ENCODE measurements around the gene KDM7A. TPM values are rescaled to one million over a fixed set of nuclear protein-coding genes. Genes with fewer than 3 reads are reported as not detected.

KDM7A gene
- polyA plus RNA-seq, 1 of the 3 experiments (the other 2 are of a cell fraction), result 0.94 TPM

DNA sequence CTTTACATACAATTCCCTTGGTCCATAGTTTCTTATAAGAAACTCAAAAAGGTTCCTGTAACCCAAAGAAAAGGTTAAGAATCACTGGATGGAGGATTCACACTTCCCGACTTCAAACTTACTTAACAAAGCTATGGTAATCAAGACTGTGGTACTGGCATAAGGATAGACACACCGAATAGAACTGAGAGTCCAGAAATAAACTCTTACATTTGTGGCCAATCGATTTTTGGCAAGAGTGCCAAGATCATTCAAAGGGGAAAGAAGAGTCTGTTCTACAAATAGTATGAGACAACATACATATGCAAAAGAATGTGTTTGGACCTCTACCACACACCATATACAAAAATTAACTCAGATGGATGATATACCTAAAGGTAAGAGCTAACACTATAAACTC lies 32.8 kb downstream of the KDM7A start:
- WGBS (ENCODE audit: low lambda C conversion rate), result 71% methylated on average over 3 of the region's 3 CpGs
- Histone ChIP-seq H3K4me1 (ENCODE audit: control insufficient read depth in 1 of 2, insufficient read depth in 2 of 2, low read depth in 1 of 2, low read length in 1 of 2) (no peaks in the 10 kb centered on the region; a peak in 1 of 4 replicates), H3K27me3 (ENCODE audit: insufficient read depth) (no peaks in the 10 kb centered on the region), H3K9ac (no peak overlapping the region), H3K4me3 (ENCODE audit: low read depth in 2 of 2, low read length in 1 of 2) (no peak overlapping the region), H3K4me2 (no peak overlapping the region), H3K36me3 (replicated peaks in 1 of 2; ENCODE audit: control insufficient read depth in 1 of 2, insufficient read depth in 2 of 2, low read length in 1 of 2) (peaks cover 0 to 6% of the 10 kb centered on the region in 2 experiments), H2AFZ (ENCODE audit: low read depth) (no peak overlapping the region), H3K9me3 (no peaks in the 10 kb centered on the region), H3K79me2 (ENCODE audit: insufficient read depth) (no peaks in the 10 kb centered on the region; the same call in 1 of the 2 replicates), H3K27ac (ENCODE audit: low read depth in 2 of 2, low read length in 1 of 2) (no peak overlapping the region), H4K20me1 (ENCODE audit: insufficient read depth) (no peaks in the 10 kb centered on the region), H3K9me2 (no peaks in the 10 kb centered on the region), H3F3A (replicated peaks; ENCODE audit: insufficient read depth) (no peaks in the 10 kb centered on the region)
- ChIA-PET CTCF (interaction anchor here (0.7 to 1.2 kb wide), 2 partner anchors 10 to 300 kb away, joined by 3 read pairs; no protein-coding TSS in a partner anchor), POLR2A (no interaction called here)
- TF ChIP-seq SIN3A (IDR thresholded peaks at IDR 0.05; ENCODE audit: borderline replicate concordance, low read depth, low read length) (no peak), NFIC (IDR thresholded peaks at IDR 0.05; ENCODE audit: borderline replicate concordance) (no peak), MXI1 (IDR thresholded peaks at IDR 0.05; ENCODE audit: low read depth, low read length) (no peak), REST (IDR thresholded peaks at IDR 0.05; ENCODE audit: low read depth, low read length) (no peak), CTCF (IDR thresholded peaks at IDR 0.05) (no peak), CHD2 (IDR thresholded peaks at IDR 0.05; ENCODE audit: low read length, partially characterized antibody) (no peak), TEAD4 (IDR thresholded peaks at IDR 0.05; ENCODE audit: borderline replicate concordance, insufficient read depth) (no peak), GATA2 (CRISPR knock-in tag; IDR thresholded peaks at IDR 0.05) (no peak), NRF1 (IDR thresholded peaks at IDR 0.05; ENCODE audit: low read depth, low read length) (no peak), JUND (IDR thresholded peaks at IDR 0.05) (no peak)
- TF ChIP-seq, protein P1, sequence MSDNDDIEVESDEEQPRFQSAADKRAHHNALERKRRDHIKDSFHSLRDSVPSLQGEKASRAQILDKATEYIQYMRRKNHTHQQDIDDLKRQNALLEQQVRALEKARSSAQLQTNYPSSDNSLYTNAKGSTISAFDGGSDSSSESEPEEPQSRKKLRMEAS (IDR thresholded peaks at IDR 0.05; ENCODE audit: low read depth), result no peak
- DNase-seq, result no peak

DNA sequence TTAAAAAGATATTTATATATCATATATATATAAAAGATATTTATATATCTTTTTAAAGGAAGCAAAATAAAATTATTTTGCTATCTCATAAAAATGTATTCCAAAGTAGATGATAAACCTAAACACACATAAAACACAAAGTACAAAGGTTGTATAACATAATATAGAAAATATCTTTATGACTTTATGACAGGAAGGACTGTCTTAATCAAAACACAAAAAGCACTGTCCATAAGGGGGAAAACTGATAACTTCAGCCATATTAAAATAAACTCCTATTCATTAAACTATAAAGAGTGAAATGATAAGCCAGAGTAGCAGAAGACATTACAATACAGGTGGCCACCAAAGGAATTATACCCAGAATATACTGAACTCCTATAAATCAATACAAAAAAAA lies 34.8 kb downstream of the KDM7A start:
- H3F3A ChIP-seq (replicated peaks; ENCODE audit: insufficient read depth), result no peaks in the 10 kb centered on the region
- H3K79me2 ChIP-seq (ENCODE audit: insufficient read depth), result no peaks in the 10 kb centered on the region; the same call in 1 of the 2 replicates
- H3K4me3 ChIP-seq (ENCODE audit: low read depth in 2 of 2, low read length in 1 of 2), result no peak overlapping the region
- H3K4me2 ChIP-seq, result no peak overlapping the region
- H3K27me3 ChIP-seq (ENCODE audit: insufficient read depth), result no peaks in the 10 kb centered on the region
- TF ChIP-seq NFIC (IDR thresholded peaks at IDR 0.05; ENCODE audit: borderline replicate concordance) (no peak), SIN3A (IDR thresholded peaks at IDR 0.05; ENCODE audit: borderline replicate concordance, low read depth, low read length) (no peak), MEF2A (IDR thresholded peaks at IDR 0.05; ENCODE audit: borderline replicate concordance, low read depth) (no peak), FOXM1 (IDR thresholded peaks at IDR 0.05; ENCODE audit: low read depth) (no peak), POLR2AphosphoS5 (IDR thresholded peaks at IDR 0.05; ENCODE audit: low read depth, low read length) (no peak), ELF1 (IDR thresholded peaks at IDR 0.05) (no peak)
- TF ChIP-seq, protein P2, sequence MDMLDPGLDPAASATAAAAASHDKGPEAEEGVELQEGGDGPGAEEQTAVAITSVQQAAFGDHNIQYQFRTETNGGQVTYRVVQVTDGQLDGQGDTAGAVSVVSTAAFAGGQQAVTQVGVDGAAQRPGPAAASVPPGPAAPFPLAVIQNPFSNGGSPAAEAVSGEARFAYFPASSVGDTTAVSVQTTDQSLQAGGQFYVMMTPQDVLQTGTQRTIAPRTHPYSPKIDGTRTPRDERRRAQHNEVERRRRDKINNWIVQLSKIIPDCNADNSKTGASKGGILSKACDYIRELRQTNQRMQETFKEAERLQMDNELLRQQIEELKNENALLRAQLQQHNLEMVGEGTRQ (IDR thresholded peaks at IDR 0.05; ENCODE audit: borderline replicate concordance, low read depth, low read length), result no peak
- no peaks in the 10 kb centered on the region for H4K20me1 ChIP-seq (ENCODE audit: insufficient read depth)
- no peak overlapping the region for H3K27ac ChIP-seq (ENCODE audit: low read depth in 2 of 2, low read length in 1 of 2)
- no peak overlapping the region for H3K9ac ChIP-seq
- peaks cover 0 to 9% of the 10 kb centered on the region in 2 experiments for H3K36me3 ChIP-seq (replicated peaks in 1 of 2; ENCODE audit: control insufficient read depth in 1 of 2, insufficient read depth in 2 of 2, low read length in 1 of 2)
- H3K9me2 ChIP-seq, result no peaks in the 10 kb centered on the region
- ChIA-PET POLR2A (no interaction called here), CTCF (no interaction called here)
- H3K9me3 ChIP-seq, result no peaks in the 10 kb centered on the region
- no peak for DNase-seq
- H3K4me1 ChIP-seq (ENCODE audit: control insufficient read depth in 1 of 2, insufficient read depth in 2 of 2, low read depth in 1 of 2, low read length in 1 of 2), result no peaks in the 10 kb centered on the region; a peak in 1 of 4 replicates
- no peak overlapping the region for H2AFZ ChIP-seq (ENCODE audit: low read depth)
